Measurements from ENCODE around the gene PDE9A. TPM values are rescaled to one million over a fixed set of nuclear protein-coding genes. Genes with fewer than 3 reads are reported as not detected.

PDE9A gene
- total RNA-seq, 4 donors from 2014 or later, result 0.59 to 15.0 (median 6.9) TPM

DNA sequence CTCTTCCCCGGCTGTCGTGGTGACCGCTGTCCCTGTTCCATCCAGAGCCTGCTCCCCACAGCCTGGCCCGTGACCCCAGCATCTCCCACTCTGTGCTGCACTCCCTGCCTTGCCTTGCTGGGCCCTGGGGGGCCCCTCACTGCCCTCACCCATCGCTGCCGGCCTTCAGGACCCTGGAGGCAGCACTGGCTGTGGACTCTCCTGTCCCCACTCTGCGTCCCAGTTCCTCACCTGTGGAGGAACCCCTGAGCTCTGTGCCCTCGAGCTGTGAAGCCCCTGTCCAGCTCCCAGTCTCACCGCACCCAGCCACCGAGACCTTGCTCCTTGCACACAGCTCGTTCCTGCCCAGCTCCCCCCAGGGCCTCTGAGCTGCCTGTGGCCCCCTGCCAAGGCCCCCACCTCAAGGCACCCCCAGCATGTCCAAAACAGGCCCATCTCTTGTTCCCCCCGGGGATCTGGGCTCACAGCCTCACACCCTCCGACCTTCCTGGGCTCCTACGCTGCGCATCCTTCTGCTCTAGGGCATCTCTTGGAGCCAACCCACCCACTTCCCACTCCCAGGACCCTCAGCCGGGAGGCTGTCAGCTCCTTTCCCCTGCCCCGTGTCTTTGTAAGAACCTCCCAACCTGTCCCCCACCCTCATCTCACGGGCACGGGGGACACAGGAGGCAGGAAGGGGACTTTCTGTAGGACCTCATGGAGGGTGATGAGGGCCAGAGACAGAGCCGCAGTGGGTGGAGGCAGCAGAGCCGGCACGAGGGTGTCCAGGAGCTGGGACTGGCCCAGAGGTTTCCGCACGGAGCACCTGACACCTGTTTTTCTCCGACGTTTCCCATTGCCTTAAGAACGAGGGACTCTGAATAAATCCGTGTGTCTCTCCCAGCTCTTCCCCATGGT is 116.6 kb downstream of the PDE9A start:
- no peak overlapping the region for H3K4me3 ChIP-seq
- no peak overlapping the region for H3K27ac ChIP-seq
- no peaks in the 10 kb centered on the region for H3K36me3 ChIP-seq
- DNase-seq, result no peak
- no peaks in the 10 kb centered on the region for H3K9me3 ChIP-seq
- no peak for TF ChIP-seq POLR2A (IDR thresholded peaks at IDR 0.05)
- TF ChIP-seq, protein P1, sequence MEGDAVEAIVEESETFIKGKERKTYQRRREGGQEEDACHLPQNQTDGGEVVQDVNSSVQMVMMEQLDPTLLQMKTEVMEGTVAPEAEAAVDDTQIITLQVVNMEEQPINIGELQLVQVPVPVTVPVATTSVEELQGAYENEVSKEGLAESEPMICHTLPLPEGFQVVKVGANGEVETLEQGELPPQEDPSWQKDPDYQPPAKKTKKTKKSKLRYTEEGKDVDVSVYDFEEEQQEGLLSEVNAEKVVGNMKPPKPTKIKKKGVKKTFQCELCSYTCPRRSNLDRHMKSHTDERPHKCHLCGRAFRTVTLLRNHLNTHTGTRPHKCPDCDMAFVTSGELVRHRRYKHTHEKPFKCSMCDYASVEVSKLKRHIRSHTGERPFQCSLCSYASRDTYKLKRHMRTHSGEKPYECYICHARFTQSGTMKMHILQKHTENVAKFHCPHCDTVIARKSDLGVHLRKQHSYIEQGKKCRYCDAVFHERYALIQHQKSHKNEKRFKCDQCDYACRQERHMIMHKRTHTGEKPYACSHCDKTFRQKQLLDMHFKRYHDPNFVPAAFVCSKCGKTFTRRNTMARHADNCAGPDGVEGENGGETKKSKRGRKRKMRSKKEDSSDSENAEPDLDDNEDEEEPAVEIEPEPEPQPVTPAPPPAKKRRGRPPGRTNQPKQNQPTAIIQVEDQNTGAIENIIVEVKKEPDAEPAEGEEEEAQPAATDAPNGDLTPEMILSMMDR (IDR thresholded peaks at IDR 0.05), result no peak
- H3K4me1 ChIP-seq, result no peaks in the 10 kb centered on the region
- intact Hi-C loops (cut with DNase I; ENCODE audit: low total_unique reads), result no loop called here
- H3K27me3 ChIP-seq, result no peaks in the 10 kb centered on the region

DNA sequence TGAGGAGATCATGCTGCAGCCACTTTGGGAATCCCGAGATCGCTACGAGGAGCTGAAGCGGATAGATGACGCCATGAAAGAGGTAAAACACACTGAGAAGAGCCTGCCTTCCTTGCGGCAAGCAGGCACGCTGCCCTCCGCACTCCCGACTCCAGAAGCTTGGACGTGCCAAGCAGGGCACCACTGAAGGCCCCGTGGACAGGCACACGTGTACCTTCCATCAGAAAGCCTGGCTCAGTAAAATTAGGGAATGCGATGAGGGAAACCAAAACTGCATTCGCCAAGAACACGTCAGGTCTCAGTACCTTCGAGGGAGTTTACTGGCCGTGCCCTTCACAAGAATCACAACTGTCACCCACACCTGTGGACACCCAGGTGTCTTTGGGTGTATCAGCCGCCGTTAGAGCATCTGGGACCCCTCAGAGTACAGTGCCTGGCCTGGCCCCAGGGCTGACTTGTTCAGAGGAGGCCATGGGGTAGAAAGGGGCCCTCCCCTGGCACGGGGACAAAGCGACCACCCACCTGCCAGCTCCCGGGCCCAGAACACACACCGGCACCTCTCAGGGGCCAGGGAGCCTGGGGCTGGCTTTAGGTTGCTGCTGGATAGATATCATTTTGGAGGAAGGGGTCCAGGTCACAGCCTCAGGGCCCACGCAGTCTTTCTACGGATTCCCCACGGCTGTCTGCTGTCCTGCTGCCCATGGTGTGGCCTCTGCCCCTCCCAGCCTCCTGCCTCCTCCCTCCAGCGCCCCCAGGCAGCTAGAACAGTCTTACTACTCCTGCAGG is 117.5 kb downstream of the PDE9A start:
- TF ChIP-seq POLR2A (IDR thresholded peaks at IDR 0.05), result no peak
- TF ChIP-seq, protein P1 (IDR thresholded peaks at IDR 0.05), result no peak
- no peak overlapping the region for H3K4me3 ChIP-seq
- no peak for DNase-seq
- H3K9me3 ChIP-seq, result no peaks in the 10 kb centered on the region
- H3K36me3 ChIP-seq, result no peaks in the 10 kb centered on the region
- intact Hi-C loops (cut with DNase I; ENCODE audit: low total_unique reads), result no loop called here
- no peaks in the 10 kb centered on the region for H3K4me1 ChIP-seq
- H3K27ac ChIP-seq, result no peak overlapping the region
- H3K27me3 ChIP-seq, result no peaks in the 10 kb centered on the region

DNA sequence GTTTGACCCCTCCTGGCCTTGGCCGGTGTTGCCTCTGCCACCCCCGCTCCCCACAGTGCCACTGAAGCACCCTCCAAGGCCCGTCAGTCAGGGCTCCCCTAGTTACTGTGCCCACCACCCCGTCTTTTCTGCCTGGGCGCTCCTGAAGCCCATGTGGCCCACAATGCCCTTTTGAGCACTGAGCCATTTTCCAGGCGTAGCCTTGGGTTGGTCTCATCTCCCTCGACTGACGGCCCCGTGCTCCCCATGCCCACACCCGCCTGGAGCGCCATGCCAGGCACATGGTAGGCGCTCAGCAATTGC is 118.0 kb downstream of the PDE9A start:
- TF ChIP-seq POLR2A (IDR thresholded peaks at IDR 0.05), result no peak
- TF ChIP-seq, protein P1 (IDR thresholded peaks at IDR 0.05), result no peak
- intact Hi-C loops (cut with DNase I; ENCODE audit: low total_unique reads), result no loop called here
- Histone ChIP-seq H3K27ac (no peak overlapping the region), H3K27me3 (no peaks in the 10 kb centered on the region), H3K4me1 (no peaks in the 10 kb centered on the region), H3K4me3 (no peak overlapping the region), H3K9me3 (no peaks in the 10 kb centered on the region), H3K36me3 (no peaks in the 10 kb centered on the region)
- no peak for DNase-seq

DNA sequence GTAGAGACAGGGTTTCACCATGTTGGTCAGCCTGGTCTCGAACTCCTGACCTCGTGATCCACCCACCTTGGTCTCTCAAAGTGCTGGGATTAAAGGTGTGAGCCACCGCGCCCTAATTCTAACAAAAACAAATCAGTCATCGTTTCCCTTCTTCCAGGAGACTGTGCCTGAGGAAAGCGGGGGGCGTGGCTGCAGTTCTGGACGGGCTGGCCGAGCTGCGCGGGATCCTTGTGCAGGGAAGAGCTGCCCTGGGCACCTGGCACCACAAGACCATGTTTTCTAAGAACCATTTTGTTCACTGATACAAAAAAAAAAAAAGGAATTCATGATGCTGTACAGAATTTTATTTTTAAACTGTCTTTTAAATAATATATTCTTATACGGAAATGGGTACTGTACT is 121.7 kb downstream of the PDE9A start:
- TF ChIP-seq, protein P1 (IDR thresholded peaks at IDR 0.05), result no peak
- TF ChIP-seq POLR2A (IDR thresholded peaks at IDR 0.05), result no peak
- H3K9me3 ChIP-seq, result no peaks in the 10 kb centered on the region
- no peaks in the 10 kb centered on the region for H3K27me3 ChIP-seq
- intact Hi-C loops (cut with DNase I; ENCODE audit: low total_unique reads), result no loop called here
- no peaks in the 10 kb centered on the region for H3K4me1 ChIP-seq
- no peak for DNase-seq
- no peak overlapping the region for H3K27ac ChIP-seq
- no peak overlapping the region for H3K4me3 ChIP-seq
- H3K36me3 ChIP-seq, result no peaks in the 10 kb centered on the region

DNA sequence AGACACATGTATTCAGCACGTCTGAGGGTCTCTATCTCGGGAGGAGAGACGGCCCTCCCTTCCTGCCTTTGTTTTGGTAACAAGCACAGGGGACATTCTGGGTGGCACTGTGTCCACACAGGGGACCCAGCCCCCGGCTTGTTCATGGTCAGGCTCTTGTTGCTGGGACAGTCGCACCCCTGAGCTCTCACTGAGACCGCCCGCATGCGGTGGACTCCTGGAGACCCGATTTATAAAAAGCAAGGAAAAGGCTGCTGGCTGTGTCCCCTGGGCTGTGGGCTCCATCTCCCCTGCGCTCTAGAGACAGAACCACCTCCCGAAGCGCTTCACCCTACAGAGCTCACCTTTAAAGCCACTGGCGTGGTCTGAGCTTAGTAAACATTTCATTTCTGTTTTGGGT is 122.5 kb downstream of the PDE9A start:
- TF ChIP-seq POLR2A (IDR thresholded peaks at IDR 0.05), result no peak
- TF ChIP-seq, protein P1 (IDR thresholded peaks at IDR 0.05), result no peak
- no peak overlapping the region for H3K4me3 ChIP-seq
- no peak overlapping the region for H3K27ac ChIP-seq
- intact Hi-C loops (cut with DNase I; ENCODE audit: low total_unique reads), result no loop called here
- H3K9me3 ChIP-seq, result no peaks in the 10 kb centered on the region
- H3K27me3 ChIP-seq, result no peaks in the 10 kb centered on the region
- DNase-seq, result no peak
- H3K4me1 ChIP-seq, result no peaks in the 10 kb centered on the region
- no peaks in the 10 kb centered on the region for H3K36me3 ChIP-seq
